KMS-11 (cell line): ENCODE measurements around the gene HP.

Experiments
- H2AFZ ChIP-seq: fragments of 200-600 bp; sonication (generic); 2 replicates; pipeline ENCODE4 v1.6.1; 2016; ENCODE audit warnings: antibody characterized with exemption, mixed run types, low read depth
- H3K27ac ChIP-seq: fragments of 200-600 bp; sonication (generic); 2 replicates; pipeline ENCODE4 v1.6.1; 2016; ENCODE audit warnings: mild to moderate bottlenecking, mixed run types
- H3K27me3 ChIP-seq: fragments of 200-600 bp; sonication (generic); 2 replicates; pipeline ENCODE4 v1.6.1; 2017; ENCODE audit warnings: mild to moderate bottlenecking, low read depth, mixed run types, moderate library complexity; ENCODE audit not compliant: insufficient read depth
- H3K36me3 ChIP-seq: fragments of 200-600 bp; sonication (generic); 2 replicates; pipeline ENCODE4 v1.6.1; 2017; ENCODE audit warnings: mild to moderate bottlenecking, mixed run types; ENCODE audit not compliant: insufficient read depth
- H3K4me1 ChIP-seq: fragments of 200-600 bp; sonication (generic); 2 replicates; pipeline ENCODE4 v1.6.1; 2016; ENCODE audit warnings: mild to moderate bottlenecking, low read depth, mixed run types; ENCODE audit not compliant: poor library complexity, severe bottlenecking
- H3K4me2 ChIP-seq: fragments of 200-600 bp; sonication (generic); 2 replicates; pipeline ENCODE4 v1.7.0; 2016; ENCODE audit warnings: mild to moderate bottlenecking, mixed run types
- H3K4me3 ChIP-seq: fragments of 200-600 bp; sonication (generic); IDR thresholded peaks from 2 replicates; pipeline ENCODE4 v1.6.1; 2017; ENCODE audit warnings: low read depth, low read length, mixed read lengths; ENCODE audit not compliant: insufficient read depth
- H3K79me2 ChIP-seq: fragments of 200-600 bp; sonication (generic); 2 replicates; pipeline ENCODE4 v1.6.1; 2016; ENCODE audit warnings: low read depth, mixed run types; ENCODE audit not compliant: insufficient read depth
- H3K9ac ChIP-seq: fragments of 200-600 bp; sonication (generic); 2 replicates; pipeline ENCODE4 v1.6.1; 2016; ENCODE audit warnings: mild to moderate bottlenecking, mixed run types
- H4K20me1 ChIP-seq: fragments of 200-600 bp; sonication (generic); 2 replicates; pipeline ENCODE4 v1.6.1; 2016; ENCODE audit warnings: mild to moderate bottlenecking, mixed run types; ENCODE audit not compliant: insufficient read depth
- TF ChIP-seq, protein P1 (sequence below): fragments of 200-600 bp; sonication (generic); conservative IDR thresholded peaks from 2 replicates; pipeline ENCODE4 v1.6.1; 2017; ENCODE audit warnings: low read depth, mild to moderate bottlenecking, antibody characterized with exemption, low read length, moderate library complexity, mixed read lengths

HP gene

DNA sequence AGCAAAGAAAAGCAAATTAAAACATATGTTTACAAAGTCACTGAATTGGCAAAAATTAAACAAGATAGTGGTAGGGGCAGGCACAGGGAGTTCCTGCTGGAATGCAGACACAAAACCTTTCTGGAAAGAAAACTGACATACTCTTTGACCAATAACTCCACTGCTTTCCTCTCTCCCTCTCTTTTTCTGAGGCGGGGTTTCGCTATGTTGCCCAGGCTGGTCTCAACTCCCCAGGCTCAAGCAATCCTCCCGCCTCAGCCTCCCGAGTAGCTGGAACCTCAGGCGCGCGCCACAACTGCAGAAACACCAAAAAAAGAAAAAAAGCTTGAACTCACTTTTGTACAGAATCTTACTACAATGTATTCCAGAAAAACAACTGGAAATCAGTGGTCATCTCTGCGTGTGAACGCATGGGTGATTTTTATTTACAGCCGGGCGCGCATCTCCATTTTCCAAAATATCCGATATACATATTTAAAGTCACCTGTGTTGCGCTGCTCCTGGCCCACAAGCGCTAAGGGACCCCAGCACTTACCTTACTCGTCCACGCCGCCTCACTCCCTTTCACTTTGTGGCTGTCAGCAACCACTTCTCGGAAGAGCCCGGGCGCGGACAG, 38.6 kb downstream of the HP start:
- peak overlapping the region; percentile 41; the same call in 1 of the 2 replicates for H3K27ac ChIP-seq
- H3K79me2 ChIP-seq, result peaks cover 56% of the 10 kb centered on the region
- peak overlapping the region; percentile 85 for H2AFZ ChIP-seq
- no peaks in the 10 kb centered on the region for H4K20me1 ChIP-seq
- H3K27me3 ChIP-seq, result no peaks in the 10 kb centered on the region
- TF ChIP-seq, protein P1, sequence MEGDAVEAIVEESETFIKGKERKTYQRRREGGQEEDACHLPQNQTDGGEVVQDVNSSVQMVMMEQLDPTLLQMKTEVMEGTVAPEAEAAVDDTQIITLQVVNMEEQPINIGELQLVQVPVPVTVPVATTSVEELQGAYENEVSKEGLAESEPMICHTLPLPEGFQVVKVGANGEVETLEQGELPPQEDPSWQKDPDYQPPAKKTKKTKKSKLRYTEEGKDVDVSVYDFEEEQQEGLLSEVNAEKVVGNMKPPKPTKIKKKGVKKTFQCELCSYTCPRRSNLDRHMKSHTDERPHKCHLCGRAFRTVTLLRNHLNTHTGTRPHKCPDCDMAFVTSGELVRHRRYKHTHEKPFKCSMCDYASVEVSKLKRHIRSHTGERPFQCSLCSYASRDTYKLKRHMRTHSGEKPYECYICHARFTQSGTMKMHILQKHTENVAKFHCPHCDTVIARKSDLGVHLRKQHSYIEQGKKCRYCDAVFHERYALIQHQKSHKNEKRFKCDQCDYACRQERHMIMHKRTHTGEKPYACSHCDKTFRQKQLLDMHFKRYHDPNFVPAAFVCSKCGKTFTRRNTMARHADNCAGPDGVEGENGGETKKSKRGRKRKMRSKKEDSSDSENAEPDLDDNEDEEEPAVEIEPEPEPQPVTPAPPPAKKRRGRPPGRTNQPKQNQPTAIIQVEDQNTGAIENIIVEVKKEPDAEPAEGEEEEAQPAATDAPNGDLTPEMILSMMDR, result no peak
- H3K9ac ChIP-seq, result peak overlapping the region; percentile 62
- no peaks in the 10 kb centered on the region; the same call in 1 of the 2 replicates for H3K36me3 ChIP-seq
- peak overlapping the region; percentile 100 for H3K4me2 ChIP-seq
- H3K4me1 ChIP-seq, result peaks cover 21% of the 10 kb centered on the region
- H3K4me3 ChIP-seq, result no peak overlapping the region

DNA sequence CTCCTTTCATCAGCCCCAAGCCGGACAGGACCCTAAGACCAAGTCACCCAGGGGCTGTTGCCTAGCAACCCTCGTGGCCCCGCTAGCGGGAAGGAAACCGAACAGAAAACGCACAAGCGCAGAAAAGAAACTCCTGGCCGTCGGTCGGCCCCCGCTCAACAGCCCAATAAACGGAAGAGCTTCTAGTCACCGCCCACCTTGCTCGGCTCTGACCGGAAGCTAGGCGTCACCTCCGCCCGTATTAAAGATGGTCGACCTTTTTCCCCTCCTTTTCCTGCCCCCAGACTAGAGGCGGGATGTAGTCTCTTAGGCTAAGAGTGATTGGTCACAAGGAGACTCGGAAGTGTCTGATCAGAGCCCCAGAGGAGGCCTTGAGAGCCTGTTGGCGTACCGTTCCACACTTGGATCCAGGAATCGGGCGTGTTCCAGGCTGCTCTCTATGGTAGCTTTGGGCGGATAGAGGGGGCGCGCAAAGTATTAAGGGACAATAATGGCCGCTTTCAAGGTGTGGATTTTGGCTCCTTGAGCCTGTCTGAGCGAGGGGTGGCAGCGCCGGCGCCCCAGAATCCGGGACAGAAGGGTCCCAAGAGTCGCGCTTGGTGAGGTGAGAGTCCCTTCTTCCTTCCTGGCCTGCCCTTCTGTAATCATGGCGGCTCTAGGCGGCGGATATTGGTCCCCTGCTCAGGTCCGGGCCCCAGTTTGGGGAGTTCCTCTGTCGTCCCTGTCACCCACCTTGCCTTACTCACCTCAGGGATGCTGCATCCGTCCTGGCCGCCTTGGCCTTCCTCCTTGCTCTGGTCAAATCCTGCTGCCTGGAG, 39.4 kb downstream of the HP start, which contains the start of the genes DHX38 and TXNL4B:
Gene DHX38 (plus strand): TSS at position 400 of the 818 bp plus-strand sequence. CDS start 2,311 bp downstream, outside the sequence.
Gene TXNL4B (minus strand): TSS at position 173 of the 818 bp plus-strand sequence. CDS start 2,871 bp downstream, outside the sequence.
- Histone ChIP-seq H3K4me3 (no peak within 1 kb of the TSS), H4K20me1 (no peaks in the 10 kb centered on the region)
- TF ChIP-seq, protein P1, result no peak

DNA sequence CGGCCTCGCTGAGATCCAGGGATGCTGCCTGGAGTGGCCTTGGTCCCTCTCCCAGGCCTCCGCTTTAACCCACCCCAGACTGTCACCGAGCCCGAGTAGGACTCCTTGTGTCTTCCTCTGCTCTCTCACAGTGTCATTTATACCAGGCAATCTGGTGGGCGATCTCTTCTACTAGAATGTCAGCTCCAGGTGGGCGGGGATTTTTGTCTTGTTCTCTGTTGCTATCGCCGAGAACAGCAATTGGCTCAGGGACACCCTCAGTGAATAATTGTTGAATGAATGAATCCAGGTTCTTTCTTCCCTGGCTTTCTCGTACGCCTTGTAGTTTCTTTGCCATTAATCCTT, 39.9 kb downstream of the HP start:
- Histone ChIP-seq H3K36me3 (no peaks in the 10 kb centered on the region), H3K27me3 (no peaks in the 10 kb centered on the region), H3K9ac (peak overlapping the region; percentile 62), H3K27ac (peak overlapping the region; percentile 41; the same call in 1 of the 2 replicates), H4K20me1 (no peaks in the 10 kb centered on the region), H3K4me3 (no peak overlapping the region), H3K4me1 (peaks cover 21% of the 10 kb centered on the region), H3K4me2 (peak overlapping the region; percentile 98), H2AFZ (peak overlapping the region; percentile 85), H3K79me2 (peaks cover 56% of the 10 kb centered on the region)
- TF ChIP-seq, protein P1, result no peak

More for the DNA sequence above, 39.4 kb downstream of the HP start, which contains the start of the genes DHX38 and TXNL4B:
- Histone ChIP-seq H3K9ac (peak within 1 kb of the TSS; percentile 62), H3K4me1 (peaks cover 21% of the 10 kb centered on the region), H3K27ac (peak within 1 kb of the TSS; percentile 41; the same call in 1 of the 2 replicates), H3K27me3 (no peaks in the 10 kb centered on the region), H3K36me3 (no peaks in the 10 kb centered on the region; the same call in 1 of the 2 replicates), H2AFZ (peak within 1 kb of the TSS; percentile 85), H3K79me2 (peaks cover 56% of the 10 kb centered on the region), H3K4me2 (peak within 1 kb of the TSS; percentile 100)

DNA sequence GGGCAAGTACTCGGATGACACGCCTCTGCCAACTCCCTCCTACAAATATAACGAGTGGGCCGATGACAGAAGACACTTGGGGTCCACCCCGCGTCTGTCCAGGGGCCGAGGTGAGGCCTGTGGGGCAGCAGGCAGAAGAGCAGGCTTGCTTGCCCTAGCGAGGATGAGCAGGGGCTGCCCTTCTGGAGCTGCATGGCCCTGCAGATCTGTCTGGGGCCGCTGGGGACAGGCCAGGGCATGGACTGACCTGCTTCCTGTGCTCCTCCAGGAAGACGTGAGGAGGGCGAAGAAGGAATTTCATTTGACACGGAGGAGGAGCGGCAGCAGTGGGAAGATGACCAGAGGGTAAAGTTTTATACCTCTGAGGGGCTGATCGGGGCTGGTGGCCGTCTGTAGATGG, 44.6 kb downstream of the HP start:
- TF ChIP-seq, protein P1, result no peak
- Histone ChIP-seq H2AFZ (no peak overlapping the region), H3K27me3 (no peaks in the 10 kb centered on the region), H3K27ac (no peak overlapping the region), H3K4me3 (no peak overlapping the region), H3K79me2 (peaks cover 25% of the 10 kb centered on the region), H3K4me1 (peaks cover 13% of the 10 kb centered on the region), H3K9ac (no peak overlapping the region), H4K20me1 (no peaks in the 10 kb centered on the region), H3K36me3 (peaks cover 15% of the 10 kb centered on the region; the same call in 1 of the 2 replicates), H3K4me2 (no peak overlapping the region)
